HepG2 (cell line): ENCODE measurements around the gene KXD1. TPM values are rescaled to one million over a fixed set of nuclear protein-coding genes. Genes with fewer than 3 reads are reported as not detected.

Experiments used
- BRF2 ChIP-seq: sonication (generic); formaldehyde crosslinking; IDR thresholded peaks from 2 replicates; pipeline ENCODE4 v1.8.1; 2022; ENCODE audit warnings: mild to moderate bottlenecking, missing genetic modification reagents
- CCDC6 ChIP-seq: sonication (generic); formaldehyde crosslinking; IDR thresholded peaks from 2 replicates; pipeline ENCODE4 v1.8.1; 2022; ENCODE audit warnings: mild to moderate bottlenecking, missing genetic modification reagents, moderate library complexity
- CENPX ChIP-seq: sonication (generic); formaldehyde crosslinking; IDR thresholded peaks from 2 replicates; pipeline ENCODE4 v1.9.0; 2021; ENCODE audit warnings: mild to moderate bottlenecking, missing genetic modification reagents, moderate library complexity
- HDAC6 ChIP-seq: fragments of 200-600 bp; sonication (generic); IDR thresholded peaks from 2 replicates; pipeline ENCODE4 v1.7.0; 2017; ENCODE audit warnings: mild to moderate bottlenecking, antibody characterized with exemption, low read length, low read depth
- HES4 ChIP-seq: sonication (generic); formaldehyde crosslinking; IDR thresholded peaks from 2 replicates; pipeline ENCODE4 v1.9.0; 2021; ENCODE audit warnings: mild to moderate bottlenecking, missing genetic modification reagents, borderline replicate concordance
- HOMEZ ChIP-seq: IDR thresholded peaks from 2 replicates; pipeline ENCODE4 v1.6.1; 2016; ENCODE audit warnings: low read depth
- KDM3A ChIP-seq: IDR thresholded peaks from 2 replicates; pipeline ENCODE4 v1.6.1; 2018; ENCODE audit warnings: low read depth, missing compliant biosample characterization
- MIXL1 ChIP-seq: IDR thresholded peaks from 2 replicates; pipeline ENCODE4 v1.6.1; 2016
- NFE2 ChIP-seq: sonication (generic); formaldehyde crosslinking; IDR thresholded peaks from 2 replicates; pipeline ENCODE4 v1.4.0; 2020; ENCODE audit warnings: missing genetic modification reagents
- PAWR ChIP-seq: sonication (generic); formaldehyde crosslinking; IDR thresholded peaks from 2 replicates; pipeline ENCODE4 v1.4.0; 2020; ENCODE audit warnings: missing genetic modification reagents, mild to moderate bottlenecking, borderline replicate concordance
- REL ChIP-seq: sonication (generic); formaldehyde crosslinking; conservative IDR thresholded peaks from 2 replicates; pipeline ENCODE4 v1.8.0; 2022; ENCODE audit warnings: mild to moderate bottlenecking, missing genetic modification reagents, moderate library complexity
- SALL1 ChIP-seq: sonication (generic); formaldehyde crosslinking; IDR thresholded peaks from 2 replicates; pipeline ENCODE4 v1.8.0; 2022; ENCODE audit warnings: mild to moderate bottlenecking, missing genetic modification reagents
- SAP130 ChIP-seq: IDR thresholded peaks from 2 replicates; pipeline ENCODE4 v1.6.1; 2016; ENCODE audit warnings: low read depth
- SATB2 ChIP-seq: sonication (generic); formaldehyde crosslinking; IDR thresholded peaks from 2 replicates; pipeline ENCODE4 v1.5.0; 2020; ENCODE audit warnings: missing genetic modification reagents
- SOX6 ChIP-seq, 2 experiments: fragments of 450-650 bp in 1 of 2; sonication (generic) in 1 of 2; formaldehyde crosslinking in 1 of 2; IDR thresholded peaks; 2 replicates each; pipeline versions ENCODE4 v1.4.0 to v1.6.1; 2017 to 2020; ENCODE audit warnings: antibody characterized with exemption in 1 of 2, mild to moderate bottlenecking in 1 of 2, missing genetic modification reagents in 1 of 2
- ZFP90 ChIP-seq: sonication (generic); formaldehyde crosslinking; IDR thresholded peaks from 2 replicates; pipeline ENCODE4 v1.8.0; 2022; ENCODE audit warnings: missing genetic modification reagents, mild to moderate bottlenecking, inconsistent platforms, borderline replicate concordance
- ZKSCAN5 ChIP-seq: sonication (generic); formaldehyde crosslinking; IDR thresholded peaks from 2 replicates; pipeline ENCODE4 v1.5.1; 2020; ENCODE audit warnings: mild to moderate bottlenecking, missing genetic modification reagents
- ZNF318 ChIP-seq: sonication (generic); formaldehyde crosslinking; IDR thresholded peaks from 2 replicates; pipeline ENCODE4 v1.4.0; 2020; ENCODE audit warnings: mild to moderate bottlenecking, missing genetic modification reagents
- ZNF557 ChIP-seq: sonication (generic); formaldehyde crosslinking; IDR thresholded peaks from 2 replicates; pipeline ENCODE4 v1.4.0; 2020; ENCODE audit warnings: missing genetic modification reagents
- ZNF562 ChIP-seq: sonication (generic); formaldehyde crosslinking; IDR thresholded peaks from 2 replicates; pipeline ENCODE4 v1.8.0; 2022; ENCODE audit warnings: missing genetic modification reagents, borderline replicate concordance
- ZSCAN25 ChIP-seq: sonication (generic); formaldehyde crosslinking; IDR thresholded peaks from 2 replicates; pipeline ENCODE4 v1.8.0; 2022; ENCODE audit warnings: mild to moderate bottlenecking, missing genetic modification reagents
- ZSCAN30 ChIP-seq: sonication (generic); formaldehyde crosslinking; IDR thresholded peaks from 2 replicates; pipeline ENCODE4 v1.5.0; 2020; ENCODE audit warnings: mild to moderate bottlenecking, missing genetic modification reagents
- polyA plus RNA-seq, 8 experiments: library from polyadenylated mRNA; depleted of rRNA in 3 of 8; stranded (reverse) in 7 of 8; unstranded in 1 of 8; fragments of >200 nt; fragmentation: Illumina TruSeq in 4 of 8; extraction: Trizol in 4 of 8; gene quantifications; 2 replicates each; pipeline versions ENCODE4 v1.2.1 to v1.2.3, GENCODE V29; 2011 to 2016; ENCODE audit warnings: low read depth in 4 of 8, missing spikeins in 1 of 8, mixed read lengths in 1 of 8; ENCODE audit not compliant: insufficient read depth in 1 of 8
- total RNA-seq, 5 experiments: library from RNA; depleted of rRNA; stranded (reverse); fragments of >200 nt; fragmentation: Illumina TruSeq; extraction: Trizol; gene quantifications; 2 replicates each; pipeline ENCODE4 v1.2.3, GENCODE V29; 2016; ENCODE audit warnings: low read depth in 1 of 5

KXD1 gene
- total and polyA plus RNA-seq, 2 of the 13 experiments (the other 11 are each of a cell fraction or from before 2014, with no cell fraction given) = 44.6 to 143 TPM

- TF ChIP-seq ZNF318 (CRISPR knock-in tag) (no peak), SALL1 (peak; percentile 69), CENPX (CRISPR knock-in tag) (no peak), SATB2 (no peak), BRF2 (no peak), REL (CRISPR knock-in tag) (no peak), ZFP90 (CRISPR knock-in tag) (no peak), SAP130 (CRISPR knock-in tag) (peak; percentile 85), HES4 (CRISPR knock-in tag) (no peak), KDM3A (CRISPR knock-in tag) (no peak), ZKSCAN5 (no peak), ZNF557 (CRISPR knock-in tag) (no peak), CCDC6 (CRISPR knock-in tag) (0 out of 2 replicates have a peak, but pooled peaks have one; percentile 30), MIXL1 (no peak), ZSCAN25 (CRISPR knock-in tag) (peak; percentile 26; the same call in 1 of the 2 replicates), HOMEZ (CRISPR knock-in tag) (no peak), ZSCAN30 (CRISPR knock-in tag) (no peak), PAWR (CRISPR knock-in tag) (no peak), SOX6 (IDR thresholded peaks at IDR 0.05) (no peak), SOX6 (CRISPR knock-in tag; IDR thresholded peaks at IDR 0.05) (peak; percentile 64), NFE2 (CRISPR knock-in tag) (no peak), HDAC6 (no peak), ZNF562 (no peak)
Observed at GRCh38 chr19:18518639-18519038, 39.0 kb upstream of the KXD1 start (continued).
